HL-60/S4 treated with retinoic acid at 250 ng/mL for 4 days and 3 days (cell line): ENCODE measurements around the gene DHX40.
"Not testable (repeated sequence)": the region's sequence is repeated elsewhere in the genome, so short reads cannot be mapped to it uniquely, and the experiment has no call there.

Source experiments
- in situ Hi-C: fragments of 300-500 bp; cut with MboI; formaldehyde crosslinking; loops from 2 replicates; pipeline ENCODE4 v1.7.0; 2022; ENCODE audit warnings: low sequenced_read_pairs

The DHX40 gene

GRCh38 chr17:59627770-59628171 lies 62.4 kb downstream of the DHX40 start:
- in situ Hi-C loops = no loop called here

GRCh38 chr17:59629174-59629573 lies 63.8 kb downstream of the DHX40 start:
- in situ Hi-C loops = no loop called here

DNA sequence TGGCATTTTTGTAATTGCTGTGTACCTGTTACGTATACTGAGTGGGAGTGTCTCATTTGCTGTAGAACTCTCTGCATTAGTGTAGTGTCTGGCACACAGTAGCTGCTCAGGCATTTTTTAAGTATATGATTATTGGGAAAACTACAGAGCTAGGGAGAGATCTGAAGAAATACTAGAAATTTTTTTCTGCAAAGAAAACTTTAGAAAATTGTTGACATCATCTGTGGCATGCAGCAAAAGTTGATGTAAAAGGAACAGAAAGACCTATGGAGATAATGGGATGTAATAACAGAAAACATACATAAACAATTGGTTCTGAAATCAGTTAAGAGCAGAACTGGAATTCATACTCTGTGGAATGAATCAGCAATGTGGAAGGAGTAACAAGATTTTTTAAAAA lies 65.9 kb downstream of the DHX40 start:
- in situ Hi-C loops = no loop called here

DNA sequence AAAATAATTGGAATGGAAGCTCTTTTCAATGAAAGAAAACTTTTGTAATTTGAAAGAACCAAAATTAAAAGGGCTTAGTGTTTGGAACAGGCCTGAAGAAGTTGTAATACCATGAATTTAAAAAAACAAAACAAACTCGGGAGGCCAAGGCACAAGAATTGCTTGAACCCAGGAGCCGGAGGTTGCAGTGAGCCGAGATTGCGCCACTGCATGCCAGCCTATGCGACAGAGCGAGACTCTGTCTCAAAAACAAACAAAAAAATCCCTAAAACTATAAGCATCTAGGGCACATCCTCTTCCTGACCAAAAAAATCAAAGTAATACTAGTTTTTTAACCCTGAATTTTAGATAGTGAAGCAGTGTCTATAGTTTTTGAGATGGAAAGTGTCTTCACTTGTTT lies 67.0 kb downstream of the DHX40 start:
- in situ Hi-C loops = no loop called here

DNA sequence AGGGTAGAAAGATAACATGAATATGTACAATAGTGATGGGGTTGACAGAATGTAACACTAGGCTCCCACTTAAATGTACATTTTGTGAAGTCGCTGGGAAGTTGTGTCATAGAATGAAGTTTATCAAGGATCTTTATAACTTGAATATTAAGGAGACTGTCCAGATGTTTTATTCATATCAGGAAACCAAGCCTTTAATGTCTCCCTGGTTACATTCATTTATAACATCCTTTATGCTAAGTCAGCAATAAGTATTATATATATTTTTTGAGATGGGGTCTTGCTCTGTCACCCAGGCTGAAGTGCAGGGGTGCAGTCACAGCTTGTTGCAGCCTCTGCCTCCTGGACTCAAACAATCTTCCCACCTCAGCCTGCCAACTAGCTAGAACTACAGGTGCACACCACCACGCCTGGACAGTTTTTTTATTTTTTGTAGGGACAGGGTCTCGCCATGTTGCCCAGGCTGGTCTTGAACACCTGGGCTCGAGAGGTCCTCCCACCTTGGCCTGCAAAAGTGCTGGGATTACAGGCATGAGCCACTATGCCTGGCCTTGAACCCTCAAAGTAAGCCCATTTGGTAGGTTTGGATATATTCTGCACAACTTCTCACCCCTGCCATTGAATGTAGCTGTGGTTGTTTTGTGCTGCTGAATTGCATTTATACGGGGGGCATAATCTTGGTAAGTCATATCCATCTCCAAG lies 68.4 kb downstream of the DHX40 start:
- in situ Hi-C loops = no loop called here

GRCh38 chr17:59634632-59635541 lies 69.5 kb downstream of the DHX40 start:
- in situ Hi-C loops = no loop called here

- in situ Hi-C loops = no loop called here
Observed at GRCh38 chr17:59637611-59638310, 72.4 kb downstream of the DHX40 start.

DNA sequence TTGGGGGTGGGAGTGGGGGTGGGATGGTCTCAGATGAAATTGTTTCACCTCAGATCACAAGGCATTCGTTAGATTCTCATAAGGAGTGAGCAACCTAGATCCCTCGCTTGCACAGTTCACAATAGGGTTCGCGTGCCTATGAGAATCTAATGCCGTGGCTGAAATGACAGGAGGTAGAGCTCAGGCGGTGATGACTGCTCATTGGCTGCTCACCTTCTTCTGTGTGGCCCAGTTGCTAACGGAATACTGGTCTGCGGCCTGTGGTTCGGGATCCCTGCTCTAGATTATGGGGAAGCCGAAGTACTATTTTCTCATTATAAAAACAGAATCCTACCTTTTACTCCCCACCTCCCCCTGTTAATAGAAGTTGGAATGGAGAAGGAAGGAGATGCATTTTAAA lies 73.1 kb downstream of the DHX40 start:
- in situ Hi-C loops = no loop called here

DNA sequence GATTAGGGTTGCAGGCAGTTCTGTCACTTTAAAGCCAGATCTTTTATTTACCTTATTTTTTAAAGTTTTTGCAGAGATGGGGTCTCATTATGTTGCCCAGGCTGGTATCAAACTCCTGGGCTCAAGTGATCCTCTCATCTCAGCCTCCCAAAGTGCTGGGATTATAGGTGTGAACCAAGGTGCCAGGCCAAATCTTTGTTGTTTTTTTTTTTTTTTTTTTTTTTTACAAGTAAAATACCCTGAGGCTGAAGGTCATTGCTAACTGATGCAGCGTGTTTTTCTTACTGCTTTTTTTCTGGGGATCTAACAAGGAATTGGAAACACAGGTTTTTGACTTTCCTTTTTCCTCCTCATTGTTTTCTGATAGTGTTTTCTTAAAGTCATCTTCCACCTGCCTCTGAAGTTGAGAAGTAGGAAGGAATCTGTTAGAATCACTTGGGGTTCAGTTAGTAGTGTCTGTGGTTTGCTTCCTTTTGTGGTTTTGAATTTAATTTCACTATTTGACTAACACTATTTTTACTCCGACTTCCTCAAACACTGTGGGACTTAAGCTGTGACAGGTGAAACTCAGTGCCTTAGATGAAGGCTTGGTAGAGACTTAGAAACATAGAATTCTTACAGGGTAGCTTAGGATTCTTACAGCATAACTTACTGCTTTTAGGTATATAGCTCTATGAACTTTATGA lies 76.5 kb downstream of the DHX40 start:
- in situ Hi-C loops = no loop called here

GRCh38 chr17:59642565-59642964 lies 77.2 kb downstream of the DHX40 start:
- in situ Hi-C loops = no loop called here

DNA sequence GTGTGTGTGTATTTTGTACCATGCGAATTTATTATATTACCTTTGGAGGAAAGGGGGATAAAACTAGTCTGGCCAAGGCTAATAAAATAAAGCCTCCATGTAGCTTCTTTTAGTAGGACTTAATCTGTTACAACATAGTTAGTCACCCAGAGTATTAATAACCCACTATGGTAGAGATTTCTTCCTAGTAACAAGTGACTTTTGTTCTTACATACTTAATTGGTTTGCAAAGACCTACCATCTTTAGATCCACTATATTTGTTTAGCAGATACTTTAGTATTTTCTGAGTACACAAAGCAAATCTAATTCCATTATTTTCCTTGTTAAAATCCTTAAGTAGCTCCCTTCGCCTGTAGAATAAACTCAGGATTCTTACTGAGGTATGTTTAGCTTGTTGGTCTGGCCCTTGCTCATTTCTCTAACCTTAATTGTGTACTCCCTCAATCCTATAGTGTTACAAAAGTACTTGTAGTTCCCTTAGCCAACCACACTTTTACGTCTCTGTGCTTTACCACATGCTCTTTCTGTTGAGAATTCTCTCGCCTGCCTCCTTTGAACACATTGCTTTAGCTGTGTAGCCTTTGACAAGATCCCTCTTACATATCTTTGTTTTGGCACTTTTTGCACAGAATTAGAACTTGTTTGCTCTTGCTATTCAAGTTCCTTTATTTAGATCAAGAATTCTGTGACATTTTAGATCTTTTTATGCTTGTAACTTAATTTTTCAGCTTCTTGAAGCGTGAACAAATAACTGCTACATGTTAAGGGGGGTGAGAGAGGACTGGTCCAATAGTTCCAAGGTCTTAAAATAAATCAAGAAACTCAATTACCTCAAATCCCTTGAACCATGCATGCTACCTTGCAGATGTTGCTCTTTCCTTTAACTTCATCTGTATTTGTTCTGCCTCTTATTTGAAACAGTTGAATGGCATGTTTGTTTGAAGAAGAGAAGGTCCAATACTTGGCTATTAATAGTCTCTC lies 78.0 kb downstream of the DHX40 start:
- in situ Hi-C loops = no loop called here

- in situ Hi-C loops = no loop called here
Observed at GRCh38 chr17:59647288-59647687, 81.9 kb downstream of the DHX40 start.

DNA sequence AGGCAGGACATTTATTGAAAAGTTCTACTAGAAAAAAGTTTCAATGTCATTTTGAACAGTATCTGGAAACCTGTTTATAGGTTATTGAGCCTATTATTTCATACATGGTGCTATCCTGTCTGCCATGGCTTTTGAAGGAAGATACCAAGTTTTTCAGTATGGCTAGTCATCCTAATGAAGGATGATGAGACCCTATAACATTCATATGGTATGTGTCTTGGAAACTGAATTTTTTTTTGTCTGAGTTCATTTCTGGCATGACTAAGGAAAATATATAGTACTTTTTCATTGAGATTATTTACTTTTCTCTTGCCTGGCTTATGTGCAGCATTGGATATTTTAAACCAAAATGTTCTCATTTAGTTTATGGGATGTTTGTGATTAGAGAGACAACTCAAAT lies 84.5 kb downstream of the DHX40 start:
- in situ Hi-C loops = no loop called here

GRCh38 chr17:59650642-59651041 lies 85.2 kb downstream of the DHX40 start:
- in situ Hi-C loops = no loop called here

DNA sequence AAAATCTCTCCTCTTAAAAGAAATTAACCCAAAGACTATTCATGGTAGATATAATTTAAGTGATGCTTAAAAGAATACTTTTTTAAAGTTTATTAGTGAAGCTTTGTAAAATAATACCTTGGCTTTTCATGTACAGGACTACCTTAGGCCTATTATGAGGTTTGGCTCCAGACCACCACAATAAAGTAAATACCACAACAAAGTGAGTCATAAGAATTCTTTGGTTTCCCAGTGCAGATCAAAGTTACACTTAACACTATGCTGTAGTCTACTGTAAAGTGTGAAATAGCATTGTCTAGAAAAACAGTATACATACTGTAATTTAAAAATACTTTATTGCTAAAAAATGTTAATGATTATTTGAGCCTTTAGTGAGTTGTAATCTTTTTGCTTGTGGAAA lies 85.9 kb downstream of the DHX40 start:
- in situ Hi-C loops = no loop called here

DNA sequence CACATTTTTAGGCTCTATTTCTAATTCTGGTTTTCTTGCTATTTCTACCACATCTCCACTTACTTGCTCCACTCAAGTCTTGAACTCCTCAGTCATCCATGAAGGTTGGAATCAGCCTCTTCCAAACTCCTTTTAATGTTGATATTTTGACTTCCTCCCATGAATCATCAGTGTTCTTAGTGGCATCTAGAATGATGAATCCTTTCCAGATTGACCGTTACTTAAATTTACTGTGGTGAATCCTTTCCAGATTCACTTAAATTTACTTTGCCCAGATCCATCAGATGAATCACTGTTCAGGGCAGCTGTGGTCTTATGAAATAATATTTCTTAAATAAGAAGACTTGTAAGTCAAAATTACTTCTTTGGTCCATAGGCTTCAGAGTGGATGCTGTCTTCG lies 86.7 kb downstream of the DHX40 start:
- in situ Hi-C loops = no loop called here

- in situ Hi-C loops = not testable (repeated sequence)
Observed at GRCh38 chr17:59656624-59657023, 91.2 kb downstream of the DHX40 start.
